PFSK-1 (cell line): ENCODE data around the gene C11orf58.

ENCODE experiments used
- FOXP2 ChIP-seq: optimal IDR thresholded peaks from 2 replicates; pipeline ENCODE3; 2011; ENCODE audit warnings: borderline replicate concordance, control low read depth, inconsistent platforms; ENCODE audit not compliant: insufficient read depth; ENCODE audit errors: extremely low read length, extremely low read depth
- POLR2AphosphoS5 ChIP-seq: IDR thresholded peaks from 2 replicates; pipeline ENCODE4 v1.6.1; 2012; ENCODE audit warnings: low read depth, mild to moderate bottlenecking, control low read depth, low read length, moderate library complexity
- SIN3A ChIP-seq: IDR thresholded peaks from 2 replicates; pipeline ENCODE4 v1.6.1; 2012; ENCODE audit warnings: mild to moderate bottlenecking, low read length, moderate library complexity, borderline replicate concordance; ENCODE audit not compliant: insufficient read depth
- TAF1 ChIP-seq: IDR thresholded peaks from 2 replicates; pipeline ENCODE4 v1.6.1; 2012; ENCODE audit warnings: low read length, control low read depth, borderline replicate concordance; ENCODE audit not compliant: insufficient read depth
- TF ChIP-seq, protein P1 (sequence below), 2 experiments: IDR thresholded peaks; 2 replicates each; pipeline versions ENCODE4 v1.6.1 to v1.8.0; 2011 to 2012; ENCODE audit warnings: low read depth in 2 of 2, low read length in 2 of 2, control low read depth in 1 of 2, inconsistent platforms in 1 of 2, mild to moderate bottlenecking in 1 of 2, moderate library complexity in 1 of 2; ENCODE audit not compliant: insufficient read depth in 1 of 2

The C11orf58 gene

DNA sequence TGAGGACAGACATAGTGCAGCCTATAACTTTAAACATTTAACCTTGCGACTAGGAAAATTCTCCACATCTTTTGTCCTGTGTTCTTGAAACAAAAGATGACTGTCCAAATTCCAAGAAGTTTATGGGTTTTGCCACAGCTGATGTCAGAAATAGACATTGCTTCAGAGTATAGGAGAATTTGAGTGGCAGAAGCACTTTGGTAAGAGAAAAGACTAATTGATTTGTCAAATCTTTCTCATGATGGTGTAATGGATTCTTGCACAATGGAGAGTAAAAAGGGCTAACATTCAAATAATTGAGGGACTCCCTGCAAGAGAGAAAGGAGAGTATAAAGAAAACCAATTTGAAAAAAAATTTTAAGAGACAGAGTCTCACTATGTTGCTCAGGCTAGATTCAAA, 25.3 kb downstream of the C11orf58 start:
- TF ChIP-seq TAF1 (no peak), FOXP2 (no peak), POLR2AphosphoS5 (no peak), SIN3A (no peak)
- TF ChIP-seq, protein P1, sequence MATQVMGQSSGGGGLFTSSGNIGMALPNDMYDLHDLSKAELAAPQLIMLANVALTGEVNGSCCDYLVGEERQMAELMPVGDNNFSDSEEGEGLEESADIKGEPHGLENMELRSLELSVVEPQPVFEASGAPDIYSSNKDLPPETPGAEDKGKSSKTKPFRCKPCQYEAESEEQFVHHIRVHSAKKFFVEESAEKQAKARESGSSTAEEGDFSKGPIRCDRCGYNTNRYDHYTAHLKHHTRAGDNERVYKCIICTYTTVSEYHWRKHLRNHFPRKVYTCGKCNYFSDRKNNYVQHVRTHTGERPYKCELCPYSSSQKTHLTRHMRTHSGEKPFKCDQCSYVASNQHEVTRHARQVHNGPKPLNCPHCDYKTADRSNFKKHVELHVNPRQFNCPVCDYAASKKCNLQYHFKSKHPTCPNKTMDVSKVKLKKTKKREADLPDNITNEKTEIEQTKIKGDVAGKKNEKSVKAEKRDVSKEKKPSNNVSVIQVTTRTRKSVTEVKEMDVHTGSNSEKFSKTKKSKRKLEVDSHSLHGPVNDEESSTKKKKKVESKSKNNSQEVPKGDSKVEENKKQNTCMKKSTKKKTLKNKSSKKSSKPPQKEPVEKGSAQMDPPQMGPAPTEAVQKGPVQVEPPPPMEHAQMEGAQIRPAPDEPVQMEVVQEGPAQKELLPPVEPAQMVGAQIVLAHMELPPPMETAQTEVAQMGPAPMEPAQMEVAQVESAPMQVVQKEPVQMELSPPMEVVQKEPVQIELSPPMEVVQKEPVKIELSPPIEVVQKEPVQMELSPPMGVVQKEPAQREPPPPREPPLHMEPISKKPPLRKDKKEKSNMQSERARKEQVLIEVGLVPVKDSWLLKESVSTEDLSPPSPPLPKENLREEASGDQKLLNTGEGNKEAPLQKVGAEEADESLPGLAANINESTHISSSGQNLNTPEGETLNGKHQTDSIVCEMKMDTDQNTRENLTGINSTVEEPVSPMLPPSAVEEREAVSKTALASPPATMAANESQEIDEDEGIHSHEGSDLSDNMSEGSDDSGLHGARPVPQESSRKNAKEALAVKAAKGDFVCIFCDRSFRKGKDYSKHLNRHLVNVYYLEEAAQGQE (IDR thresholded peaks at IDR 0.05; ENCODE audit: insufficient read depth in 1 of 2, low read depth in 2 of 2, low read length in 2 of 2): no peak

DNA sequence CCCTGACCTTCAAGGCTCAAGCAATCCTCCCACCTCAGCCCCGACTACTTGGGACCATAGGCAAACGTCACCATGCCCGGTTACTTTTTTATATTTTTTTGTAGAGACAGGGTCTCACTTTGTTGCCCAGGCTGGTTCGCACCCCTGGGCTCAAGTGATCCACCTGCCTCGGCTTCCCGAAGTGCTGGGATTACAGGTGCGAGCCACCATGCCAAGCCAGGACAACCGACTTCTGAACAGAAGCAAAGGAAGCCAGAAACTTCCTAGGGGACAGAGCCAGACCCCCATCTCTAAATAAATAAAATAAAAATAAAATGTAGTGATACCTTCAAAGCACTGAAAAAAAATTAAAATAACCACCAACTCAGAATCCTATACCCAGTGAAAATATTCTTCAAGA, 26.4 kb downstream of the C11orf58 start:
- no peak for TF ChIP-seq TAF1

GRCh38 chr11:16767137-16767536, 28.7 kb downstream of the C11orf58 start:
- TF ChIP-seq POLR2AphosphoS5 (no peak), SIN3A (no peak)
- TF ChIP-seq, protein P1 (IDR thresholded peaks at IDR 0.05; ENCODE audit: insufficient read depth in 1 of 2, low read depth in 2 of 2, low read length in 2 of 2): no peak

DNA sequence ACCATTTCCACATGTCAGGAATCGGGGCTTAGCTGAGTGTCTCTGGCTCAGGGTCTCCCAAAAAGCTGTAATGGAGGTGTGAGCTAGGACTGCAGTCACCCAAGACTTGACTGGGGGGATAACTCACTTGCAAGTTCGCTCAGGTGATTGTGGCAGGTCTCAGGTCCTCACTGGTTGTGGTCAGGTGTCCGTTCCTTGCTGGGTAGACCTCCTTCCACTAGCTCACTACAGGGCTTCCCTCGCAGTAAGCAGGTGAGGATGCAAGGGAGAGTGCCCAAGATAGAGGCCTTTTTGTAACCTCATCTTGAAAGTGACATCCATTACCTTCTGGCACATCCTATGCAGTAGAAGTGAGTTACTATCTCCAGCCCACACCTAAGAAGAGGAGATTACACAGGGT, 29.5 kb downstream of the C11orf58 start:
- TF ChIP-seq POLR2AphosphoS5: no peak
- TF ChIP-seq, protein P1 (IDR thresholded peaks at IDR 0.05; ENCODE audit: insufficient read depth in 1 of 2, low read depth in 2 of 2, low read length in 2 of 2): no peak
- no peak for TF ChIP-seq SIN3A
- TF ChIP-seq FOXP2: no peak
- TF ChIP-seq TAF1: no peak

- no peak for TF ChIP-seq FOXP2
- TF ChIP-seq SIN3A: no peak
- TF ChIP-seq, protein P1 (IDR thresholded peaks at IDR 0.05; ENCODE audit: insufficient read depth in 1 of 2, low read depth in 2 of 2, low read length in 2 of 2): no peak
- no peak for TF ChIP-seq TAF1
Measured at GRCh38 chr11:16769386-16769785, 30.9 kb downstream of the C11orf58 start.
